ENCODE data around the gene HCN2. TPM values are rescaled to one million over a fixed set of nuclear protein-coding genes. Genes with fewer than 3 reads are reported as not detected.

HCN2 gene
- total and polyA plus RNA-seq, 8 donors, result 0.12 to 0.82 (median 0.21) TPM

GRCh38 chr19:554817-555216 lies 34.9 kb upstream of the HCN2 start:
- Histone ChIP-seq H3K4me3 (no peak overlapping the region), H3K9me3 (no peaks in the 10 kb centered on the region), H3K4me1 (no peaks in the 10 kb centered on the region), H3K27ac (no peak overlapping the region), H3K36me3 (no peaks in the 10 kb centered on the region), H3K27me3 (no peaks in the 10 kb centered on the region)
- intact Hi-C loops (cut with DNase I), result no loop called here
- ATAC-seq (no peak), FAIRE-seq (no peak), DNase-seq (no peak)
- 57 to 61% methylated on average over 20 of the region's 20 CpGs for WGBS, 2 donors
- no peak for TF ChIP-seq CTCF (IDR thresholded peaks at IDR 0.05)

GRCh38 chr19:555474-555808 lies 34.2 kb upstream of the HCN2 start:
- TF ChIP-seq CTCF (IDR thresholded peaks at IDR 0.05), result no peak
- 80 to 92% methylated on average over 13 to 14 of the region's 14 CpGs for WGBS, 2 donors
- Histone ChIP-seq H3K27me3 (no peaks in the 10 kb centered on the region), H3K9me3 (no peaks in the 10 kb centered on the region), H3K36me3 (no peaks in the 10 kb centered on the region), H3K4me3 (no peak overlapping the region), H3K4me1 (no peaks in the 10 kb centered on the region), H3K27ac (no peak overlapping the region)
- ATAC-seq, result no peak
- intact Hi-C loops (cut with DNase I), result no loop called here
- FAIRE-seq, result no peak
- no peak for DNase-seq

GRCh38 chr19:556611-557382 lies 32.9 kb upstream of the HCN2 start:
- FAIRE-seq, result no peak
- 53 to 65% methylated on average over 30 to 31 of the region's 31 CpGs for WGBS, 2 donors
- H3K36me3 ChIP-seq, result no peaks in the 10 kb centered on the region
- intact Hi-C loops (cut with DNase I), result no loop called here
- no peak overlapping the region for H3K4me3 ChIP-seq
- no peaks in the 10 kb centered on the region for H3K27me3 ChIP-seq
- H3K27ac ChIP-seq, result no peak overlapping the region
- H3K9me3 ChIP-seq, result no peaks in the 10 kb centered on the region
- H3K4me1 ChIP-seq, result no peaks in the 10 kb centered on the region
- ATAC-seq, result no peak
- no peak for DNase-seq
- no peak for TF ChIP-seq CTCF (IDR thresholded peaks at IDR 0.05)

- FAIRE-seq (no peak), ATAC-seq (peak in 1 of 4 donors; percentile 18), DNase-seq (no peak)
- Histone ChIP-seq H3K36me3 (no peaks in the 10 kb centered on the region), H3K4me3 (no peak overlapping the region), H3K27me3 (no peaks in the 10 kb centered on the region), H3K4me1 (no peaks in the 10 kb centered on the region), H3K9me3 (no peaks in the 10 kb centered on the region), H3K27ac (no peak overlapping the region)
- intact Hi-C loops (cut with DNase I), result no loop called here
- no peak for TF ChIP-seq CTCF (IDR thresholded peaks at IDR 0.05)
- 55 to 69% methylated on average over 18 to 21 of the region's 21 CpGs for WGBS, 2 donors
Observed at GRCh38 chr19:558770-559439, 30.8 kb upstream of the HCN2 start.

- H3K4me1 ChIP-seq, result no peaks in the 10 kb centered on the region
- no peak for TF ChIP-seq CTCF (IDR thresholded peaks at IDR 0.05)
- H3K27me3 ChIP-seq, result no peaks in the 10 kb centered on the region
- ATAC-seq, result no peak
- no peak overlapping the region for H3K4me3 ChIP-seq
- H3K36me3 ChIP-seq, result no peaks in the 10 kb centered on the region
- no peaks in the 10 kb centered on the region for H3K9me3 ChIP-seq
- 81 to 82% methylated on average over 12 of the region's 12 CpGs for WGBS, 2 donors
- DNase-seq, result no peak
- H3K27ac ChIP-seq, result no peak overlapping the region
- no peak for FAIRE-seq
- intact Hi-C loops (cut with DNase I), result no loop called here
Observed at GRCh38 chr19:560121-560520, 29.6 kb upstream of the HCN2 start.

All from pancreas (tissue), 10 donors.